ENCODE results near the gene CCDC69.

DNA sequence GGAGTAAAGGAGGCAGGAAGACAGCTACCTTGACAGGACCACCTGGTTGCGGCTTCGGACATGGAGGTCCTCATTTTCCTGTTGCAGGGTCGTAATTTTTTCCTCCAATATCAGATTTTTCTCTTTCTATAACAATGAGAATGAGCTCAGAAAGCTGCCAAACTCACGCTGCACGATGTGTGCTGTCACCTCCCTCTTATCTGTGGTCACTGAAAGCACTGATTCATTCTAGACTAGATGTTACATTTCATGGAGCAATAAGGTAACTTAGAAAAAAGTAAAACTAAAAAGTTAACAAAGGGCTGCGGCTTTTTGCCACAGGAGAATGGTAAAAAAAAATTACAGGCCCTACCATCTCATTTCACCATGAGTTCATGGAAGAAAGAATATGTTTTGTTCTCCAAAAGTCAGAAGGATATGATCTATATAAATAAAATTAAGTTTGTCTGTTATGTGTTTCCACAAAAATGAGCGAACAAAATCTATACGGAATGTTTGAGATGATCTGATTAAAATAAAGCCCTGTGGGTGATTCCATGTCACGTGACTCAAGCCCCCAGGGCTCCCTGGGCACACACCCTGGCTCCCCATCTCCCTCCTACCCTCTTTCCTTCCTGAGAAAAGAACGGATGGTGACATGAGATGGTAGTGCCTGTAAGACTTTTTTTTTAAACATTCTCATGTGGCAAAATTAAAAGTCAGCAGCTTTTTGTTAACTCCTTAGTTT, 39.4 kb downstream of the CCDC69 start:
- TF ChIP-seq, protein P1, sequence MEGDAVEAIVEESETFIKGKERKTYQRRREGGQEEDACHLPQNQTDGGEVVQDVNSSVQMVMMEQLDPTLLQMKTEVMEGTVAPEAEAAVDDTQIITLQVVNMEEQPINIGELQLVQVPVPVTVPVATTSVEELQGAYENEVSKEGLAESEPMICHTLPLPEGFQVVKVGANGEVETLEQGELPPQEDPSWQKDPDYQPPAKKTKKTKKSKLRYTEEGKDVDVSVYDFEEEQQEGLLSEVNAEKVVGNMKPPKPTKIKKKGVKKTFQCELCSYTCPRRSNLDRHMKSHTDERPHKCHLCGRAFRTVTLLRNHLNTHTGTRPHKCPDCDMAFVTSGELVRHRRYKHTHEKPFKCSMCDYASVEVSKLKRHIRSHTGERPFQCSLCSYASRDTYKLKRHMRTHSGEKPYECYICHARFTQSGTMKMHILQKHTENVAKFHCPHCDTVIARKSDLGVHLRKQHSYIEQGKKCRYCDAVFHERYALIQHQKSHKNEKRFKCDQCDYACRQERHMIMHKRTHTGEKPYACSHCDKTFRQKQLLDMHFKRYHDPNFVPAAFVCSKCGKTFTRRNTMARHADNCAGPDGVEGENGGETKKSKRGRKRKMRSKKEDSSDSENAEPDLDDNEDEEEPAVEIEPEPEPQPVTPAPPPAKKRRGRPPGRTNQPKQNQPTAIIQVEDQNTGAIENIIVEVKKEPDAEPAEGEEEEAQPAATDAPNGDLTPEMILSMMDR (IDR thresholded peaks at IDR 0.05) = no peak
- TF ChIP-seq EZH2 (IDR thresholded peaks at IDR 0.05) = no peak
- TF ChIP-seq EZH2phosphoT487 (IDR thresholded peaks at IDR 0.05) = no peak

Measured in neural progenitor cell (in vitro differentiated cells).